B cell (primary cell): ENCODE results near the gene BRD1.

ENCODE experiments used
- CTCF ChIP-seq: fragments of 200-600 bp; IDR thresholded peaks from one replicate; pipeline ENCODE4 v1.8.0; 2022; ENCODE audit warnings: antibody characterized with exemption, mild to moderate bottlenecking
- EZH2 ChIP-seq: IDR thresholded peaks from 2 replicates; pipeline ENCODE4 v1.6.1; 2012; ENCODE audit warnings: borderline replicate concordance, low read depth, mild to moderate bottlenecking, moderate library complexity, low read length; ENCODE audit not compliant: insufficient read depth, poor library complexity, severe bottlenecking

- no peak for TF ChIP-seq CTCF
- TF ChIP-seq EZH2 = no peak
These were observed 93.3 kb downstream of the BRD1 start for GRCh38 chr22:49734390-49734789.
